ENCODE results near the gene ZC3H7B. TPM values are rescaled to one million over a fixed set of nuclear protein-coding genes. Genes with fewer than 3 reads are reported as not detected.

Gene ZC3H7B
- polyA plus RNA-seq, 3 donors = 68.3 to 85.9 (median 76.5) TPM

DNA sequence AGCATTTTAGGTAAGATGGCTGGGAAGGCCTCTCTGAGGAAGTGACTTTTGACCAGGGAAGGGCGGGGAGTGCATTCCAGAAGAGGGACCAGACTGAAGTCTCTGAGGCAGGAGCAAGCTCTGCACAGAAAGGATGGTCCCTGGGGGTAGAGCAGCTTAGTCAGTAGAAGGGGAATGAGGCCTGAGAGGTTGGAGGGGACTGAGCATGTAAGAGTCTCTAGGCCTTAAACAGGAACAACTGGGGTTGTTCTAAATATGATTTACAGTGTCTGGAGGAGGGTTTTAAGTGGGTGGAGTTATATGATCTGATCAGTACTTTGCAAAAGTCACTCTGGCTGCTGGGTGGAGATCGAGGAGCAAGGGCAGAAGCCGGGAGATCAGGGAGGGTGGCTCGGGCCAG is 48.8 kb downstream of the ZC3H7B start:
- DNase-seq (ENCODE audit: low read depth in 3 of 3, low spot score in 2 of 3) = no peak

GRCh38 chr22:41351011-41351410 is 49.7 kb downstream of the ZC3H7B start:
- no peak for DNase-seq (ENCODE audit: low read depth in 3 of 3, low spot score in 2 of 3)

GRCh38 chr22:41352058-41352457 is 50.7 kb downstream of the ZC3H7B start:
- no peak for DNase-seq (ENCODE audit: low read depth in 3 of 3, low spot score in 2 of 3)

GRCh38 chr22:41353862-41354575 is 52.7 kb downstream of the ZC3H7B start:
- DNase-seq (ENCODE audit: low read depth in 3 of 3, low spot score in 2 of 3) = no peak

DNA sequence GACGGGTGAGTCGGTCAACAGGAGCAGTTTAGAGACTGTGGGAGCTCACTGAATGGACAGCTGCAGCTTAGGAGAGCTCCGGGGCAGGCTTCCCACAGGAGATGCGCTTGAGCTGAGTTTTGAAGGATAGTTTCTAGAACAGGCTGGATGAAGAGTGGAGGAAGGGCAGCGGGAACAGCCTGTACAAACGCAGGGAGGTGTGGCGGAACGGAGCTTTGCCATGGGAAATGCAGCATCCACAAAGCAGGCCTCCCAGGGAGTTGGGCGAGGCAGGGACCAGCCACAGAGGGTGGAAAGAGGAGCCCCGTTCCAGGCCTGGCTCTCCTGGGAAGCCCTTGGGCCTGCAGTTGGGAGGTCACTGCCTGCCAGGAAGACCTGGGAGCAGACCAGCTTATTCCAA is 53.7 kb downstream of the ZC3H7B start:
- DNase-seq (ENCODE audit: low read depth in 3 of 3, low spot score in 2 of 3) = no peak

GRCh38 chr22:41355895-41356294 is 54.6 kb downstream of the ZC3H7B start:
- no peak for DNase-seq (ENCODE audit: low read depth in 3 of 3, low spot score in 2 of 3)

GRCh38 chr22:41356430-41357028 is 55.2 kb downstream of the ZC3H7B start:
- DNase-seq (ENCODE audit: low read depth in 3 of 3, low spot score in 2 of 3) = no peak

- no peak for DNase-seq (ENCODE audit: low read depth in 3 of 3, low spot score in 2 of 3)
Measured at GRCh38 chr22:41357191-41357590, 55.9 kb downstream of the ZC3H7B start.

DNA sequence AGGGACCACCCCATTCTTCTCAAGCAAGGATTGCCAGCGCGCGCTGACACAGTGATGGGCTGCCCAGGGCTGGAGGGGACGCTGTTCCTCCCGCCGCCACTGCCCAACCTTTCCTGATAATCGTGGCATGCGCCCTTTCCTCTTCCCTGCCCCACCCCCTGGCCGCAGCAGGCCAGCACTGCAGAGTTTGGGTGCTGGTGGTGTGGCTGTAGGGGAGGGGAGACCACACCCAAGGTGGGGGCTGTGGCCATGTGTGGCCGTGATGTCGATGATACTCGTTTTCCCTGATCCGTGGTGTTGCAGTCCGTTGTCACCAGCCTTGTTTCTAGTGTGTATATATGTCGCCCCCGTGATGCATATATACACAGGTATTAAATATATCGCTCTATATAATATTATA is 57.6 kb downstream of the ZC3H7B start:
- DNase-seq (ENCODE audit: low read depth in 3 of 3, low spot score in 2 of 3) = no peak

- no peak for DNase-seq (ENCODE audit: low read depth in 3 of 3, low spot score in 2 of 3)
Measured at GRCh38 chr22:41359376-41359775, 58.1 kb downstream of the ZC3H7B start.

DNA sequence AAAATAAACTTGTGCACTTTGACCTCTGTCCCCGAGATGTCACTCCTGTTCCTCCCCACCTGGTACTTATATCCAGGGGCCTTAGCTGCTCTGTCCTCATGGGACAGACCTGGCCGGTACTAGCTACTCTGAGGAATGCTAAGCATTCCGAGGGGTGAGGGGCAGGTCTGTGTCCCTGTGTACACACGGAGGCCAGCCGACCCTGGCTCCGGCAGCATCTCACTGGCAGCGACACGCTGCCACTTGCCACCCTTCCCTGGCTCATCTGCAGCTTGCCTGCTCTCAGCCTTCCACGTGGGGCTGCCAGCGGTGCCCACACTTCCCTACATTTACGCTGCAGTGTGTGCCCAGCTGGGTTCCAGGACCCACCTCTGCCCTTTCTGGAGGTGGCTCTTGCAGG is 58.8 kb downstream of the ZC3H7B start:
- DNase-seq (ENCODE audit: low read depth in 3 of 3, low spot score in 2 of 3) = no peak

DNA sequence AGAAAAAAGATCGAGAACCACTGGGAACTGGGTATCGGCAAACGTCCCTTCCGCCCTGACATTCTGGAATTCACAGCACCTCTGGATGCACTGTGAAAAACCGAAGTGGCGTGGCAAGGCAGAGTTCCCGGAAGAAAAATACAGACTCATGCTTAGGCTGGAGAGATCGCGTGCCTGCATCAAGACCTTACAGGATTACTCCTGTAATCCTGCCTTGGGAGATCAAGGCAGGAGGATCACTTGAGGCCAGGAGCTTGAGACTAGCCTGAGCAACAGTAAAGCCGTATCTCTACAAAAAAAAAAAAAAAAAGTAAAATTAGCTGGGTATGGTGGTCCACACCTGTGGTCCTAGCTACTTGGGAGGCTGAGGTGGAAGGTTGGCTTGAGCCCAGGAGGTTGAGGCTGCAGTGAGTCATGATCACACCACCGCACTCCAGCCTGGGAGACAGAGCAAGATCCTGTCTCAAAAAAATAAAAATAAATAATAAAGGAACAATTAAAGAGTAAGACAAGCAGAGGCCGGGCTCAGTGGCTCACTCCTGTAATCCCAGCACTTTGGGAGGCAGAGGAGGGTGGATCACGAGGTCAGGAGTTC is 60.5 kb downstream of the ZC3H7B start:
- DNase-seq (ENCODE audit: low read depth in 3 of 3, low spot score in 2 of 3) = no peak

GRCh38 chr22:41362615-41363014 is 61.3 kb downstream of the ZC3H7B start:
- DNase-seq (ENCODE audit: low read depth in 3 of 3, low spot score in 2 of 3) = no peak

- DNase-seq (ENCODE audit: low read depth in 3 of 3, low spot score in 2 of 3) = no peak
Measured at GRCh38 chr22:41364233-41364632, 62.9 kb downstream of the ZC3H7B start.

- no peak for DNase-seq (ENCODE audit: low read depth in 3 of 3, low spot score in 2 of 3)
Measured at GRCh38 chr22:41364955-41365354, 63.6 kb downstream of the ZC3H7B start.

- DNase-seq (ENCODE audit: low read depth in 3 of 3, low spot score in 2 of 3) = no peak
Measured at GRCh38 chr22:41365425-41365824, 64.1 kb downstream of the ZC3H7B start.

DNA sequence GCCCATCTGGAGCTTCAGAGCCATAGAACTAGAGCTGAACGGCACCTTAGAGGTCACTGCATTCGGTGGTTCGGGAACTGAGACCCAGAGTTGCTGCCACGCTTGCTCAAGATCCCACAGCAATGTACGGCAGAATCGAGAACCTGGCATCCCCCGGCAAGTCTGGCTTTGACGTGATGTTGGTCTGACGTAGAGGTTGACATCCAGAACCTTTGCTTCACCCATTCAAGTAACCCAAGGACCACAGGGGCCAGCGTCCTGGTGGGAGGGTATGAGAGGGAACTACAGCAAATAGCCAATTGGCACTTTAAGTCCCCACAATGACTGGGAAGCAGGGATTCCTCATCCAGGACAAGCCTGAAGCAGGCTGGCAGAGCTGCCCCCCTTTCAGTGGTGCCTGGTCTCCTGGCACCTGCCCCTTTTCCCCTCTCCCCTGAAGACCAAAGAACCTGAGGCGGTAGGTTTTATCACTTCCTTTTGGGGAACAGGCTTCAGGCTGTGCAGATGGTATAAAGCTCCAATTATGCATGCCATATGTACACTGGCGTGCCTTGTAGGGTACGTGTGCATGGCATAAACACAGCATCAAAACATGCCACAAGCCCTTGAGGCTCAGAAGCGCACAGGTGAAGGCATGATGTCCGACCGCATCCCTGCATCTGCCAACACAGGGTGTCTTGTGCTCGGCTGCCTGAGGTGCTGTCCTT is 65.2 kb downstream of the ZC3H7B start:
- no peak for DNase-seq (ENCODE audit: low read depth in 3 of 3, low spot score in 2 of 3)

GRCh38 chr22:41367039-41367679 is 65.8 kb downstream of the ZC3H7B start:
- DNase-seq (ENCODE audit: low read depth in 3 of 3, low spot score in 2 of 3) = peak; percentile 72 to 83 (median 80)

DNA sequence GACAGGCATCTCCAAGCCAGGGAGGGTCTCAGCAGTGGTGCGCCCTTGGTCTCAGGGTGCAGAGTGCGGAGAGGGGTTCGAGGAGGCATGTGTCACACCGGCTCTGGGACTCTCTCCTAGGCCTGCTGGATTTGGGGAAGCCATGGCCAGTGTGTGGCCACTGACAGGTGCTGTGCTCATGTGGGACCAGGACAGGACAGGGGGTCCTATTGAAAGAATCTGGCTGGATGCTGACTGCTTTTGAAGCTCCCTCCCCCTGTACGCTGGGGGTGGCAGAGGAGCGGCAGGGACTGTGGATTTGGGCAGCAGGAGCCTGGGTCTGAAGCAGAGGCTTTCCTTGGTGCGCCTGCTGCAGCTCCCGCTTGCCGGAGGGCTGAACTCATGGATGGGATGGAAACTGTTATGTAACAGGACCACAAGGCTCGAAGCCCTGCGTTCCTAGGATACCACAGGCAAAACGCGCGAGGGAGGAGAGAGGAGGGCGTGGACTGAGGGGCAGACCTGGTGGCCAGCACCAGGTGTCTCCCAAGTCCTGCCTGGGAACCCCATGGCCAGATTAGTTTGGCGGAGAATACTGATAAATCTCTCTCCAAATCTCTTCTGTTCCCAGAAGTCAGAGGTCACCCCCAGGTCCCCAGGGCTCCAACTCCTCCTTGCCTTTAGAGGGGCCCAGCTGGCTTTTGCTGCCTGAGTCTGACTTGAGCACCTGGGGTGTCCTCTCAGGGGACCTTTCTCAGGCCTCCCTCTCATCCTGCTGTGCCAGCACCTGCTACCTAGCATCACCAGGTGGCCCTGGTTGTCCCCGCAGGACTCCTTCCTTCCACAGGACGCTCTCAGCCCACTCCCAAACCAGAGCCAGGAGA is 66.6 kb downstream of the ZC3H7B start:
- DNase-seq (ENCODE audit: low read depth in 3 of 3, low spot score in 2 of 3) = no peak
